IMR-90 (cell line): ENCODE data around the gene CLEC16A. TPM values are rescaled to one million over a fixed set of nuclear protein-coding genes. Genes with fewer than 3 reads are reported as not detected.

Experiments used
- ATAC-seq: fragments of 200-7000 bp; cut with Tn5 transposase; 2 replicates; pipeline ENCODE4 v1.9.1; 2020; ENCODE audit warnings: low read depth, mild to moderate bottlenecking, moderate library complexity
- BruUV-seq: library from RNA; stranded (reverse); fragments of 400-500 nt; replicated peaks from 2 replicates; lab custom pipeline; 2021; lab: Mats Ljungman, UMichigan
- CTCF ChIA-PET: fragments of 300-600 bp; formaldehyde crosslinking; extraction: SDS; loops from one replicate; lab custom pipeline; 2021; ENCODE audit warnings: antibody characterized with exemption; lab: Yijun Ruan, JAX
- POLR2A ChIA-PET: fragments of 300-600 bp; sonication (Branson Sonifier 250); formaldehyde crosslinking; loops from one replicate; lab custom pipeline; 2022; ENCODE audit warnings: antibody characterized with exemption; ENCODE audit not compliant: unreplicated experiment; lab: Charles Lee
- DNase-seq: peaks from one replicate; pipeline ENCODE4 v3.0.0; 2013
- H2AFZ ChIP-seq: replicated peaks from 2 replicates; pipeline ENCODE3; 2013; ENCODE audit warnings: low read length, mild to moderate bottlenecking; ENCODE audit not compliant: poor library complexity
- H2AK5ac ChIP-seq: 2 replicates; pipeline ENCODE4 v1.6.1; 2013; ENCODE audit warnings: low read depth, low read length, inconsistent platforms
- H2AK9ac ChIP-seq: replicated peaks from 2 replicates; pipeline ENCODE3; 2013; ENCODE audit warnings: mild to moderate bottlenecking, low read depth, low read length, moderate library complexity; ENCODE audit not compliant: poor library complexity
- H2BK120ac ChIP-seq: 2 replicates; pipeline ENCODE4 v1.6.1; 2013; ENCODE audit warnings: low read depth, low read length, inconsistent platforms
- H2BK15ac ChIP-seq: 3 replicates; pipeline ENCODE4 v1.6.1; 2013; ENCODE audit warnings: low read depth, low read length, inconsistent platforms
- H2BK20ac ChIP-seq: 2 replicates; pipeline ENCODE4 v1.6.1; 2013; ENCODE audit warnings: low read depth, mild to moderate bottlenecking, inconsistent platforms, low read length, moderate library complexity
- H2BK5ac ChIP-seq: 2 replicates; pipeline ENCODE4 v1.6.1; 2013; ENCODE audit warnings: mild to moderate bottlenecking, low read depth, low read length, inconsistent platforms; ENCODE audit not compliant: poor library complexity, severe bottlenecking
- H3K14ac ChIP-seq: replicated peaks from 2 replicates; pipeline ENCODE4 v1.6.1; 2013; ENCODE audit warnings: low read depth, low read length, inconsistent platforms
- H3K18ac ChIP-seq: 2 replicates; pipeline ENCODE4 v1.6.1; 2013; ENCODE audit warnings: low read depth, low read length, control low read depth
- H3K23ac ChIP-seq: 2 replicates; pipeline ENCODE4 v1.6.1; 2013; ENCODE audit warnings: low read depth, low read length, inconsistent platforms
- H3K27ac ChIP-seq: 2 replicates; pipeline ENCODE4 v1.5.1; 2013; ENCODE audit warnings: mild to moderate bottlenecking, control low read depth, low read length; ENCODE audit not compliant: insufficient read depth
- H3K27me3 ChIP-seq: 2 replicates; pipeline ENCODE4 v1.6.1; 2013; ENCODE audit warnings: low read length; ENCODE audit not compliant: control insufficient read depth, insufficient read depth
- H3K36me3 ChIP-seq: 2 replicates; pipeline ENCODE4 v1.6.1; 2013; ENCODE audit warnings: low read length, mixed read lengths; ENCODE audit not compliant: control insufficient read depth, insufficient read depth
- H3K4ac ChIP-seq: 2 replicates; pipeline ENCODE4 v1.6.1; 2013; ENCODE audit warnings: low read depth, low read length, inconsistent platforms
- H3K4me1 ChIP-seq: 2 replicates; pipeline ENCODE4 v1.6.1; 2013; ENCODE audit warnings: low read length, mixed read lengths; ENCODE audit not compliant: control insufficient read depth, insufficient read depth
- H3K4me2 ChIP-seq: 2 replicates; pipeline ENCODE4 v1.6.1; 2013; ENCODE audit warnings: low read depth, mild to moderate bottlenecking, control low read depth, low read length, moderate library complexity
- H3K4me3 ChIP-seq: 2 replicates; pipeline ENCODE4 v1.5.1; 2013; ENCODE audit warnings: low read depth, mild to moderate bottlenecking, control low read depth, low read length, moderate library complexity; ENCODE audit not compliant: insufficient read depth
- H3K56ac ChIP-seq: 2 replicates; pipeline ENCODE4 v1.6.1; 2013; ENCODE audit warnings: low read length, inconsistent platforms; ENCODE audit not compliant: insufficient read depth; ENCODE audit errors: extremely low read depth
- H3K79me1 ChIP-seq, 2 experiments: 2 replicates each; pipeline ENCODE4 v1.6.1; 2013; ENCODE audit warnings: low read length in 2 of 2, inconsistent platforms in 1 of 2, low read depth in 1 of 2
- H3K9ac ChIP-seq: 2 replicates; pipeline ENCODE4 v1.6.1; 2013; ENCODE audit warnings: low read depth, low read length, control low read depth
- H3K9me1 ChIP-seq: 2 replicates; pipeline ENCODE4 v1.6.1; 2013; ENCODE audit warnings: low read length, inconsistent platforms; ENCODE audit not compliant: insufficient read depth
- H3K9me3 ChIP-seq: 2 replicates; pipeline ENCODE4 v1.6.1; 2013; ENCODE audit warnings: low read length; ENCODE audit not compliant: control insufficient read depth, insufficient read depth
- H4K20me1 ChIP-seq: 2 replicates; pipeline ENCODE4 v1.6.1; 2013; ENCODE audit warnings: low read length, inconsistent platforms; ENCODE audit not compliant: insufficient read depth
- H4K5ac ChIP-seq: 2 replicates; pipeline ENCODE4 v1.6.1; 2013; ENCODE audit warnings: mild to moderate bottlenecking, low read depth, low read length, control low read depth
- H4K8ac ChIP-seq, 2 experiments: 2 replicates each; pipeline ENCODE4 v1.6.1; 2013; ENCODE audit warnings: low read depth in 2 of 2, low read length in 2 of 2, control low read depth in 1 of 2, inconsistent platforms in 1 of 2
- H4K91ac ChIP-seq: 2 replicates; pipeline ENCODE4 v1.6.1; 2013; ENCODE audit warnings: low read depth, low read length, inconsistent platforms; ENCODE audit not compliant: insufficient read depth
- BHLHE40 ChIP-seq: fragments of 150-350 bp; IDR thresholded peaks from 2 replicates; pipeline ENCODE4 v1.6.1; 2016; ENCODE audit warnings: mild to moderate bottlenecking, low read depth, low read length
- CEBPB ChIP-seq: IDR thresholded peaks from 2 replicates; pipeline ENCODE4 v1.6.1; 2012; ENCODE audit warnings: low read depth, low read length, improper control_type of control experiment
- CHD1 ChIP-seq: IDR thresholded peaks from 2 replicates; pipeline ENCODE4 v1.6.1; 2012; ENCODE audit warnings: low read depth, low read length, improper control_type of control experiment
- FOS ChIP-seq: fragments of 150-350 bp; IDR thresholded peaks from 2 replicates; pipeline ENCODE4 v1.6.1; 2016; ENCODE audit warnings: low read depth, low read length
- MAFK ChIP-seq: IDR thresholded peaks from 2 replicates; pipeline ENCODE4 v1.6.1; 2012; ENCODE audit warnings: low read depth, low read length, improper control_type of control experiment
- MAZ ChIP-seq: IDR thresholded peaks from 2 replicates; pipeline ENCODE4 v1.6.1; 2012; ENCODE audit warnings: low read depth, mild to moderate bottlenecking, low read length, improper control_type of control experiment, moderate library complexity, borderline replicate concordance
- MXI1 ChIP-seq: IDR thresholded peaks from 2 replicates; pipeline ENCODE4 v1.6.1; 2012; ENCODE audit warnings: low read depth, mild to moderate bottlenecking, low read length, moderate library complexity, borderline replicate concordance
- NFE2L2 ChIP-seq: fragments of 150-350 bp; IDR thresholded peaks from 2 replicates; pipeline ENCODE4 v1.6.1; 2016; ENCODE audit warnings: low read depth, mild to moderate bottlenecking, low read length
- POLR2A ChIP-seq: IDR thresholded peaks from 2 replicates; pipeline ENCODE4 v1.6.1; 2012; ENCODE audit warnings: mild to moderate bottlenecking, low read depth, low read length
- RAD21 ChIP-seq: IDR thresholded peaks from 2 replicates; pipeline ENCODE4 v1.6.1; 2012; ENCODE audit warnings: low read length, improper control_type of control experiment
- RCOR1 ChIP-seq: IDR thresholded peaks from 2 replicates; pipeline ENCODE4 v1.6.1; 2012; ENCODE audit warnings: mild to moderate bottlenecking, low read length, improper control_type of control experiment; ENCODE audit not compliant: insufficient replicate concordance
- RFX5 ChIP-seq: IDR thresholded peaks from 2 replicates; pipeline ENCODE4 v1.8.0; 2012; ENCODE audit warnings: low read depth, mild to moderate bottlenecking, low read length, moderate library complexity
- WGBS, 2 experiments: methylation state at CpG; one replicate each; pipeline versions ENCODE4 v1.1.5 to v1.1.7; 2013; ENCODE audit warnings: missing lambda C conversion rate in 2 of 2; ENCODE audit not compliant: insufficient read length in 1 of 2; ENCODE audit errors: extremely low coverage in 2 of 2; 5-methylcytosine and 5-hydroxymethylcytosine counted together
- dilution Hi-C: fragments of 300-500 bp; cut with HindIII; formaldehyde crosslinking; loops from one replicate; pipeline ENCODE4 v1.14.3; 2018; ENCODE audit warnings: low sequenced_read_pairs; ENCODE audit not compliant: unreplicated experiment
- in situ Hi-C: fragments of 300-500 bp; cut with MboI; formaldehyde crosslinking; loops from 3 replicates; pipeline ENCODE4 v1.14.3; 2019; ENCODE audit warnings: low sequenced_read_pairs, inconsistent platforms, mixed read lengths
- intact Hi-C: fragments of 100-400 bp; cut with micrococcal nuclease; formaldehyde crosslinking; loops from 2 replicates; pipeline ENCODE4 v1.10.0; 2022
- polyA plus RNA-seq, 3 experiments: library from polyadenylated mRNA; depleted of rRNA; stranded (reverse); fragments of >200 nt; gene quantifications; 2 replicates each; pipeline ENCODE4 v1.2.3, GENCODE V29; 2012; ENCODE audit warnings: low replicate concordance in 1 of 3
- total RNA-seq: library from RNA; depleted of rRNA; stranded (reverse); fragments of >200 nt; gene quantifications from 2 replicates; pipeline ENCODE4 v1.2.3, GENCODE V29; 2012
- TF ChIP-seq, protein P1 (sequence below): conservative IDR thresholded peaks from 2 replicates; pipeline ENCODE4 v1.5.1; 2012; ENCODE audit warnings: mild to moderate bottlenecking, low read depth, low read length, improper control_type of control experiment
- TF ChIP-seq, protein P2 (sequence below): fragments of 150-350 bp; IDR thresholded peaks from 2 replicates; pipeline ENCODE4 v1.6.1; 2017; ENCODE audit warnings: mild to moderate bottlenecking, antibody characterized with exemption, low read length, low read depth
- TF ChIP-seq, protein P3 (sequence below): fragments of 150-350 bp; IDR thresholded peaks from 2 replicates; pipeline ENCODE4 v1.6.1; 2016; ENCODE audit warnings: low read depth, mild to moderate bottlenecking, low read length, moderate library complexity, borderline replicate concordance

CLEC16A gene
- total and polyA plus RNA-seq, 2 of the 4 experiments (the other 2 are of a cell fraction), result 15.9 to 16.5 TPM

DNA sequence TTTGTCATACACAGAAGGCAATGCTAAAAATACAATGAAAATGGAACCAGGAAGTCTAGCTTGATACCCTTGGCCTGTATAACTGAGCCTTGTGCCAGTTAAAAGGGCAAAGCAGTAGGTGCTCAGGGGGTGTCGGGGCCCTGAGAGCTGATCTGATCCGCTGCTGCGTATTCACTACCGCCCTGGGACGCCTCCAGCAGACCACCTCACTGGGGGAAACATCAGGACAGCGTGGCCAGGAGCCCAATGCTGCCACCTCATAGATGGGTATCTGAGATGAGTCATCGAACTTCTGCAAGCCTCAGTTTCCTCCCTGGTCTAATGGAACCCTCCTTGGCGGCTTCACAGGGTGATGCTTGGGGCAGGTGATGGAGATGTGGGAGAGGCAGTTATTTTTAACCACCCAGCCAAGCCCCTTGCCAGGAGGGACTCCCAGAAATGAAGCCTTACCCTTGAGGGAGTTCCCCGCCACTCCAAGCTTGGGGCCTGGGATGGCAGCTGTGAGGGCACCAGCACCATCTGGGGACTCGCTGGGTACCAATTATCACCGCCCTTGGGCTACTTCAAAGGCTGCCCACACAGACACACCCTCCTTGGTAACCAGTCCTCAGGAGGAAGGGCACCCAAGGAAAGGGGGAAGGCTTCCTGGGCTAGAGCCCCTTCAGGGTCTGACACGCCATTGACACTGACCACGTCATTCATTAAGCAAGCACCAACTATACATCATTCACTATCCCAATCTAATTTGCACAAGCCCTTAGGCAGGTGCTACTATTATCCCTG is 9.8 kb upstream of the CLEC16A start:
- no peak overlapping the region for H3K4me2 ChIP-seq
- no peak overlapping the region for H2BK5ac ChIP-seq
- no peak overlapping the region for H3K14ac ChIP-seq
- peaks cover 39 to 91% of the 10 kb centered on the region in 2 experiments for H3K79me1 ChIP-seq
- H3K56ac ChIP-seq, result no peak overlapping the region
- H2BK15ac ChIP-seq, result no peak overlapping the region
- H3K27me3 ChIP-seq, result no peaks in the 10 kb centered on the region
- intact Hi-C loops (no loop called here), in situ Hi-C loops (loop anchor here (25.0 kb wide), 1 partner anchor 1822 kb away; no protein-coding TSS in a partner anchor), dilution Hi-C loops (no loop called here)
- DNase-seq, result no peak
- no peak overlapping the region for H3K27ac ChIP-seq
- no peak overlapping the region for H3K23ac ChIP-seq
- no peak overlapping the region for H4K91ac ChIP-seq
- no peak overlapping the region for H4K8ac ChIP-seq
- no peak overlapping the region for H2BK20ac ChIP-seq
- 100% methylated on average over 4 of the region's 13 CpGs; no CpG with 5 or more reads in 1 of the 2 experiments for WGBS, 2 experiments
- no peak overlapping the region for H3K4ac ChIP-seq
- peaks cover 28% of the 10 kb centered on the region for H3K9me1 ChIP-seq
- peaks cover 25% of the 10 kb centered on the region for H3K36me3 ChIP-seq
- H3K18ac ChIP-seq, result no peak overlapping the region
- ATAC-seq, result no peak
- no peak overlapping the region for H4K5ac ChIP-seq
- H4K20me1 ChIP-seq, result peaks cover 92% of the 10 kb centered on the region
- H3K4me3 ChIP-seq, result no peak overlapping the region
- ChIA-PET CTCF (no interaction called here), POLR2A (no interaction called here)
- TF ChIP-seq POLR2A, result no peak
- TF ChIP-seq, protein P1, sequence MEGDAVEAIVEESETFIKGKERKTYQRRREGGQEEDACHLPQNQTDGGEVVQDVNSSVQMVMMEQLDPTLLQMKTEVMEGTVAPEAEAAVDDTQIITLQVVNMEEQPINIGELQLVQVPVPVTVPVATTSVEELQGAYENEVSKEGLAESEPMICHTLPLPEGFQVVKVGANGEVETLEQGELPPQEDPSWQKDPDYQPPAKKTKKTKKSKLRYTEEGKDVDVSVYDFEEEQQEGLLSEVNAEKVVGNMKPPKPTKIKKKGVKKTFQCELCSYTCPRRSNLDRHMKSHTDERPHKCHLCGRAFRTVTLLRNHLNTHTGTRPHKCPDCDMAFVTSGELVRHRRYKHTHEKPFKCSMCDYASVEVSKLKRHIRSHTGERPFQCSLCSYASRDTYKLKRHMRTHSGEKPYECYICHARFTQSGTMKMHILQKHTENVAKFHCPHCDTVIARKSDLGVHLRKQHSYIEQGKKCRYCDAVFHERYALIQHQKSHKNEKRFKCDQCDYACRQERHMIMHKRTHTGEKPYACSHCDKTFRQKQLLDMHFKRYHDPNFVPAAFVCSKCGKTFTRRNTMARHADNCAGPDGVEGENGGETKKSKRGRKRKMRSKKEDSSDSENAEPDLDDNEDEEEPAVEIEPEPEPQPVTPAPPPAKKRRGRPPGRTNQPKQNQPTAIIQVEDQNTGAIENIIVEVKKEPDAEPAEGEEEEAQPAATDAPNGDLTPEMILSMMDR, result no peak
- TF ChIP-seq FOS, result no peak
- TF ChIP-seq, protein P2, sequence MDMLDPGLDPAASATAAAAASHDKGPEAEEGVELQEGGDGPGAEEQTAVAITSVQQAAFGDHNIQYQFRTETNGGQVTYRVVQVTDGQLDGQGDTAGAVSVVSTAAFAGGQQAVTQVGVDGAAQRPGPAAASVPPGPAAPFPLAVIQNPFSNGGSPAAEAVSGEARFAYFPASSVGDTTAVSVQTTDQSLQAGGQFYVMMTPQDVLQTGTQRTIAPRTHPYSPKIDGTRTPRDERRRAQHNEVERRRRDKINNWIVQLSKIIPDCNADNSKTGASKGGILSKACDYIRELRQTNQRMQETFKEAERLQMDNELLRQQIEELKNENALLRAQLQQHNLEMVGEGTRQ, result no peak
- no peak for TF ChIP-seq MAFK
- TF ChIP-seq RFX5, result no peak
- no peak for TF ChIP-seq NFE2L2
- no peak for TF ChIP-seq RCOR1
- TF ChIP-seq RAD21, result no peak
- no peak for TF ChIP-seq MAZ
- TF ChIP-seq BHLHE40, result no peak
- TF ChIP-seq CHD1, result no peak
- TF ChIP-seq MXI1, result no peak
- TF ChIP-seq, protein P3, sequence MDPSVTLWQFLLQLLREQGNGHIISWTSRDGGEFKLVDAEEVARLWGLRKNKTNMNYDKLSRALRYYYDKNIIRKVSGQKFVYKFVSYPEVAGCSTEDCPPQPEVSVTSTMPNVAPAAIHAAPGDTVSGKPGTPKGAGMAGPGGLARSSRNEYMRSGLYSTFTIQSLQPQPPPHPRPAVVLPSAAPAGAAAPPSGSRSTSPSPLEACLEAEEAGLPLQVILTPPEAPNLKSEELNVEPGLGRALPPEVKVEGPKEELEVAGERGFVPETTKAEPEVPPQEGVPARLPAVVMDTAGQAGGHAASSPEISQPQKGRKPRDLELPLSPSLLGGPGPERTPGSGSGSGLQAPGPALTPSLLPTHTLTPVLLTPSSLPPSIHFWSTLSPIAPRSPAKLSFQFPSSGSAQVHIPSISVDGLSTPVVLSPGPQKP, result no peak
- no peak for TF ChIP-seq CEBPB
- H2AK9ac ChIP-seq, result no peak overlapping the region
- no peak overlapping the region for H2BK120ac ChIP-seq
- H3K9ac ChIP-seq, result no peak overlapping the region
- no peaks in the 10 kb centered on the region for H3K9me3 ChIP-seq
- H2AK5ac ChIP-seq, result no peak overlapping the region
- no peak overlapping the region for H2AFZ ChIP-seq
- BruUV-seq, result no TSS peak
- H3K4me1 ChIP-seq, result peaks cover 11% of the 10 kb centered on the region
